SK-N-MC (cell line): Measurements from ENCODE around the gene CSF3.

ENCODE experiments used
- EZH2 ChIP-seq: fragments of 200-600 bp; sonication (generic); IDR thresholded peaks from one replicate; pipeline ENCODE4 v1.6.1; 2017; ENCODE audit warnings: antibody characterized with exemption
- FOXP2 ChIP-seq: optimal IDR thresholded peaks from 2 replicates; pipeline ENCODE3; 2011; ENCODE audit warnings: mild to moderate bottlenecking, moderate library complexity; ENCODE audit not compliant: insufficient read depth; ENCODE audit errors: extremely low read length, control extremely low read depth
- POLR2AphosphoS5 ChIP-seq: IDR thresholded peaks from 2 replicates; pipeline ENCODE4 v1.6.1; 2012; ENCODE audit warnings: mild to moderate bottlenecking, low read depth, low read length, borderline replicate concordance

DNA sequence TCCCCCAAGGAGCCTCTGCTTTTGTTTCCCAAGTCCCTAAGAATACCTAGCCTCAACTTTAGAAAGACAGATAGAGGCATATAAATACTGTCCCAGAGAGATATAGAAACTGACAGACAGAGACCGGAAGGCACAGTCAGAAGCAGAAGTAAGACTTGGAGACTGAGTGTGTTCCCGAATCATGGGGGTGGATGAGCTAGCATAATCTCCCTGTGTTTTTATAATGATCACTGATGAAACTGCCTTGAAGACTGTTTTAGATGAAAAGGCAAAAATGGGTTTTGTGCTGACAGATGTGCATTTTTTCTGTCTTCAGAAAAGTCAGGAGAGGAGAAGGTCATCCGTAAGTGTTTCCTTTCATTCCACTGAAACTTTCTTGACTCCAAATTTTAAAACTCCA, 43.0 kb upstream of the CSF3 start:
- TF ChIP-seq POLR2AphosphoS5: no peak
- TF ChIP-seq EZH2: no peak
- no peak for TF ChIP-seq FOXP2
